ENCODE measurements around the gene BABAM2. TPM values are rescaled to one million over a fixed set of nuclear protein-coding genes. Genes with fewer than 3 reads are reported as not detected.

BABAM2 gene
- total and polyA plus RNA-seq, 10 of the 15 experiments (the other 5 are each of a cell fraction or from before 2014, with no cell fraction given): 30.7 to 59.9 (median 44.5) TPM

- Histone ChIP-seq H3K27me3 (replicated peaks in 1 of 2; ENCODE audit: control insufficient read depth in 2 of 2, insufficient read depth in 2 of 2, low read length in 1 of 2) (no peaks in the 10 kb centered on the region), H3K79me2 (ENCODE audit: control insufficient read depth, insufficient read depth, low read length) (no peaks in the 10 kb centered on the region), H3K4me3 (no peak overlapping the region), H3K4me1 (ENCODE audit: control insufficient read depth, insufficient read depth, low read length) (no peaks in the 10 kb centered on the region), H3K9ac (ENCODE audit: control insufficient read depth, insufficient read depth, low read length) (no peak overlapping the region), H3K36me3 (ENCODE audit: control insufficient read depth in 2 of 2, insufficient read depth in 2 of 2, low read length in 1 of 2) (no peaks in the 10 kb centered on the region), H4K20me1 (ENCODE audit: control insufficient read depth, insufficient read depth) (no peaks in the 10 kb centered on the region), H2AFZ (ENCODE audit: control insufficient read depth, low read depth, low read length) (no peak overlapping the region), H3K27ac (ENCODE audit: control insufficient read depth, insufficient read depth) (no peak overlapping the region), H3K4me2 (ENCODE audit: control insufficient read depth, insufficient read depth) (no peak overlapping the region), H3K9me3 (replicated peaks; ENCODE audit: control insufficient read depth, insufficient read depth, low read length) (no peaks in the 10 kb centered on the region)
- 82% methylated on average over 8 of the region's 8 CpGs for WGBS (ENCODE audit: insufficient coverage, insufficient replicate concordance, low lambda C conversion rate, missing lambda C conversion rate)
- intact Hi-C loops (cut with micrococcal nuclease; ENCODE audit: unreplicated experiment) (no loop called here), in situ Hi-C loops (cut with MboI) (no loop called here)
- ATAC-seq: no peak
- TF ChIP-seq STAT1 (conservative IDR thresholded peaks at IDR 0.05) (no peak), SIX5 (IDR thresholded peaks at IDR 0.05; ENCODE audit: low read depth, low read length, severe bottlenecking) (no peak), MYC (IDR thresholded peaks at IDR 0.05; ENCODE audit: insufficient read depth, insufficient read length, insufficient replicate concordance, low read length, severe bottlenecking) (no peak)
- no TSS peak for BruUV-seq (replicated peaks)
- ChIA-PET SMC1A (ENCODE audit: uncharacterized antibody, unreplicated experiment) (interaction anchor here (0.6 kb wide), 1 partner anchor 78 kb away, joined by 3 read pairs; no protein-coding TSS in a partner anchor), POLR2A (interaction anchor here (0.6 to 0.7 kb wide), 2 partner anchors 63 to 1685 kb away, joined by 3 to 5 read pairs; no protein-coding TSS in a partner anchor), CTCF (interaction anchor here (0.6 kb wide), 2 partner anchors 72 to 1933 kb away, joined by 3 read pairs; no protein-coding TSS in a partner anchor), RAD21 (ENCODE audit: unreplicated experiment) (no interaction called here)
- DNase-seq (ENCODE audit: low read depth, low spot score): no peak
- no peak for FAIRE-seq
Observed at GRCh38 chr2:28345619-28346018, 455.1 kb downstream of the BABAM2 start.

GRCh38 chr2:28346587-28346986, 456.1 kb downstream of the BABAM2 start:
- BruUV-seq (replicated peaks): no TSS peak
- Histone ChIP-seq H2AFZ (ENCODE audit: control insufficient read depth, low read depth, low read length) (no peak overlapping the region), H3K4me1 (ENCODE audit: control insufficient read depth, insufficient read depth, low read length) (no peaks in the 10 kb centered on the region), H3K27ac (ENCODE audit: control insufficient read depth, insufficient read depth) (no peak overlapping the region), H3K9me3 (replicated peaks; ENCODE audit: control insufficient read depth, insufficient read depth, low read length) (no peaks in the 10 kb centered on the region), H3K27me3 (replicated peaks in 1 of 2; ENCODE audit: control insufficient read depth in 2 of 2, insufficient read depth in 2 of 2, low read length in 1 of 2) (no peaks in the 10 kb centered on the region), H3K36me3 (ENCODE audit: control insufficient read depth in 2 of 2, insufficient read depth in 2 of 2, low read length in 1 of 2) (no peaks in the 10 kb centered on the region), H3K79me2 (ENCODE audit: control insufficient read depth, insufficient read depth, low read length) (no peaks in the 10 kb centered on the region), H3K4me2 (ENCODE audit: control insufficient read depth, insufficient read depth) (no peak overlapping the region), H3K9ac (ENCODE audit: control insufficient read depth, insufficient read depth, low read length) (no peak overlapping the region), H4K20me1 (ENCODE audit: control insufficient read depth, insufficient read depth) (no peaks in the 10 kb centered on the region), H3K4me3 (no peak overlapping the region)
- CTCF ChIA-PET: no interaction called here
- RAD21 ChIA-PET (ENCODE audit: unreplicated experiment): no interaction called here
- 50% methylated on average over 6 of the region's 6 CpGs for WGBS (ENCODE audit: insufficient coverage, insufficient replicate concordance, low lambda C conversion rate, missing lambda C conversion rate)
- ATAC-seq: no peak
- intact Hi-C loops (cut with micrococcal nuclease; ENCODE audit: unreplicated experiment) (no loop called here), in situ Hi-C loops (cut with MboI) (no loop called here)
- no peak for DNase-seq (ENCODE audit: low read depth, low spot score)
- SMC1A ChIA-PET (ENCODE audit: uncharacterized antibody, unreplicated experiment): no interaction called here
- FAIRE-seq: no peak
- POLR2A ChIA-PET: no interaction called here
- no peak for TF ChIP-seq WRNIP1 (IDR thresholded peaks at IDR 0.05; ENCODE audit: borderline replicate concordance, low read depth, low read length)
- no peak for TF ChIP-seq YY1 (IDR thresholded peaks at IDR 0.05; ENCODE audit: low read depth, low read length)
- no peak for TF ChIP-seq IRF3 (IDR thresholded peaks at IDR 0.05)
- no peak for TF ChIP-seq NRF1 (conservative IDR thresholded peaks at IDR 0.05; ENCODE audit: low read depth, low read length)
- TF ChIP-seq BCL11A (IDR thresholded peaks at IDR 0.05; ENCODE audit: low read depth, low read length): no peak
- no peak for TF ChIP-seq SREBF2 (IDR thresholded peaks at IDR 0.05; ENCODE audit: low read length)
- no peak for TF ChIP-seq NBN (IDR thresholded peaks at IDR 0.05)
- TF ChIP-seq SPI1 (IDR thresholded peaks at IDR 0.05; ENCODE audit: borderline replicate concordance, insufficient read depth, low read depth, low read length): no peak
- no peak for TF ChIP-seq ZBTB33 (IDR thresholded peaks at IDR 0.05)
- no peak for TF ChIP-seq USF2 (IDR thresholded peaks at IDR 0.05; ENCODE audit: borderline replicate concordance, low read depth, low read length)
- no peak for TF ChIP-seq STAT1 (conservative IDR thresholded peaks at IDR 0.05)
- TF ChIP-seq EZH2 (IDR thresholded peaks at IDR 0.05; ENCODE audit: borderline replicate concordance, control insufficient read depth, low read depth, low read length): no peak
- TF ChIP-seq TCF7 (IDR thresholded peaks at IDR 0.05; ENCODE audit: borderline replicate concordance): no peak
